SK-N-SH (cell line): Measurements from ENCODE around the gene RPL39L.

Source experiments
- ELF1 ChIP-seq: IDR thresholded peaks from 2 replicates; pipeline ENCODE4 v1.4.0; 2012
- EZH2phosphoT487 ChIP-seq: fragments of 200-600 bp; sonication (generic); IDR thresholded peaks from 2 replicates; pipeline ENCODE4 v1.6.1; 2017; ENCODE audit warnings: low read depth, mixed run types, mild to moderate bottlenecking, antibody characterized with exemption, moderate library complexity, borderline replicate concordance
- FOXM1 ChIP-seq: IDR thresholded peaks from 2 replicates; pipeline ENCODE4 v1.4.0; 2012; ENCODE audit warnings: low read depth, mild to moderate bottlenecking
- MEF2A ChIP-seq: IDR thresholded peaks from 2 replicates; pipeline ENCODE4 v1.4.0; 2012; ENCODE audit warnings: low read depth, borderline replicate concordance
- MXI1 ChIP-seq: IDR thresholded peaks from 2 replicates; pipeline ENCODE4 v1.6.1; 2012; ENCODE audit warnings: mild to moderate bottlenecking, low read depth, low read length, improper control_type of control experiment
- NRF1 ChIP-seq: IDR thresholded peaks from 2 replicates; pipeline ENCODE4 v1.6.1; 2012; ENCODE audit warnings: low read depth, mild to moderate bottlenecking, low read length
- POLR2AphosphoS5 ChIP-seq: IDR thresholded peaks from 2 replicates; pipeline ENCODE4 v1.6.1; 2012; ENCODE audit warnings: low read depth, low read length
- RCOR1 ChIP-seq: fragments of 150-350 bp; IDR thresholded peaks from 2 replicates; pipeline ENCODE4 v1.6.1; 2017; ENCODE audit warnings: antibody characterized with exemption, low read length
- TAF1 ChIP-seq: IDR thresholded peaks from 2 replicates; pipeline ENCODE4 v1.6.1; 2012; ENCODE audit warnings: low read depth, mild to moderate bottlenecking, low read length, moderate library complexity, borderline replicate concordance
- TCF12 ChIP-seq: IDR thresholded peaks from 2 replicates; pipeline ENCODE4 v1.4.0; 2012
- TF ChIP-seq, protein P1 (sequence below): fragments of 200-600 bp; sonication (generic); IDR thresholded peaks from 2 replicates; pipeline ENCODE4 v1.6.1; 2017; ENCODE audit warnings: antibody characterized with exemption, mild to moderate bottlenecking, moderate library complexity
- TF ChIP-seq, protein P2 (sequence below): IDR thresholded peaks from 2 replicates; pipeline ENCODE4 v1.4.0; 2012; ENCODE audit warnings: low read depth, borderline replicate concordance
- TF ChIP-seq, protein P3 (sequence below): IDR thresholded peaks from 2 replicates; pipeline ENCODE4 v1.6.1; 2012; ENCODE audit warnings: mild to moderate bottlenecking, low read depth, low read length, moderate library complexity

DNA sequence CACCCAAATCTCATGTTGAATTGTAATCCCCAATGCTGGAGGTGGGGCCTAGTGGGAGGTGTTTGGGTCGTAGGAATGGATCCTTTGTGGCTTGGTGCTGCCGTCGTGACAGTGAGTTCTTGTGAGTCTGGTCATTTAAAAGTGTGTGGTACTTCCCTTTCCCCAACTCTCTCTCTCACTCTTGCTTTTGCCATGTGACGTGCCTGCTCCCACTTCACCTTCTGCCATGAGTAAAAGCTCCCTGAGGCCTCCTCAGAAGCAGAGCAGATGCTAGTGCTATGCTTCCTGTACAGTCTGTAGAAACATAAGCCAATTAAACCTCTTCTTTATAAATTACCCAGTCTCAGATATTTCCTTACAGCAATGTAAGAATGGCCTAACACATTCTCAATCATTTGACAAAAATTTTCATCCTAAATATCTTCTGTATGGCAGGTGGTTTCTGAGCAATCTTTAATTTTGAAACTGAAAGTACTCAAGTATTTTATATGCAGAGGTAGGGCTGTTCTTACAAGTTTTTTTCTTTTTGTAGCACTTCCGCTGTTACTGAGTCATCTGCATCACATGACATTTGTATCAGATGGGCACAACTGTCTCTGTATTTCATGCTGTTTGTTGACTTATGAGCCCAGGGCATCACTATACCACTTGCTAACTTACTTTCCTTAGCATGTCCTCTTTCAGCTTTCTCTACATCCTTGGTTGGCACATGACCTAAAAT, 8.8 kb downstream of the RPL39L start:
- TF ChIP-seq NRF1 (no peak), MEF2A (no peak), FOXM1 (no peak), POLR2AphosphoS5 (no peak), RCOR1 (no peak), EZH2phosphoT487 (no peak), TAF1 (no peak), ELF1 (no peak), TCF12 (no peak), MXI1 (no peak)
- TF ChIP-seq, protein P1, sequence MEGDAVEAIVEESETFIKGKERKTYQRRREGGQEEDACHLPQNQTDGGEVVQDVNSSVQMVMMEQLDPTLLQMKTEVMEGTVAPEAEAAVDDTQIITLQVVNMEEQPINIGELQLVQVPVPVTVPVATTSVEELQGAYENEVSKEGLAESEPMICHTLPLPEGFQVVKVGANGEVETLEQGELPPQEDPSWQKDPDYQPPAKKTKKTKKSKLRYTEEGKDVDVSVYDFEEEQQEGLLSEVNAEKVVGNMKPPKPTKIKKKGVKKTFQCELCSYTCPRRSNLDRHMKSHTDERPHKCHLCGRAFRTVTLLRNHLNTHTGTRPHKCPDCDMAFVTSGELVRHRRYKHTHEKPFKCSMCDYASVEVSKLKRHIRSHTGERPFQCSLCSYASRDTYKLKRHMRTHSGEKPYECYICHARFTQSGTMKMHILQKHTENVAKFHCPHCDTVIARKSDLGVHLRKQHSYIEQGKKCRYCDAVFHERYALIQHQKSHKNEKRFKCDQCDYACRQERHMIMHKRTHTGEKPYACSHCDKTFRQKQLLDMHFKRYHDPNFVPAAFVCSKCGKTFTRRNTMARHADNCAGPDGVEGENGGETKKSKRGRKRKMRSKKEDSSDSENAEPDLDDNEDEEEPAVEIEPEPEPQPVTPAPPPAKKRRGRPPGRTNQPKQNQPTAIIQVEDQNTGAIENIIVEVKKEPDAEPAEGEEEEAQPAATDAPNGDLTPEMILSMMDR: no peak
- TF ChIP-seq, protein P2, sequence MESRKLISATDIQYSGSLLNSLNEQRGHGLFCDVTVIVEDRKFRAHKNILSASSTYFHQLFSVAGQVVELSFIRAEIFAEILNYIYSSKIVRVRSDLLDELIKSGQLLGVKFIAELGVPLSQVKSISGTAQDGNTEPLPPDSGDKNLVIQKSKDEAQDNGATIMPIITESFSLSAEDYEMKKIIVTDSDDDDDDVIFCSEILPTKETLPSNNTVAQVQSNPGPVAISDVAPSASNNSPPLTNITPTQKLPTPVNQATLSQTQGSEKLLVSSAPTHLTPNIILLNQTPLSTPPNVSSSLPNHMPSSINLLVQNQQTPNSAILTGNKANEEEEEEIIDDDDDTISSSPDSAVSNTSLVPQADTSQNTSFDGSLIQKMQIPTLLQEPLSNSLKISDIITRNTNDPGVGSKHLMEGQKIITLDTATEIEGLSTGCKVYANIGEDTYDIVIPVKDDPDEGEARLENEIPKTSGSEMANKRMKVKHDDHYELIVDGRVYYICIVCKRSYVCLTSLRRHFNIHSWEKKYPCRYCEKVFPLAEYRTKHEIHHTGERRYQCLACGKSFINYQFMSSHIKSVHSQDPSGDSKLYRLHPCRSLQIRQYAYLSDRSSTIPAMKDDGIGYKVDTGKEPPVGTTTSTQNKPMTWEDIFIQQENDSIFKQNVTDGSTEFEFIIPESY: no peak
- TF ChIP-seq, protein P3, sequence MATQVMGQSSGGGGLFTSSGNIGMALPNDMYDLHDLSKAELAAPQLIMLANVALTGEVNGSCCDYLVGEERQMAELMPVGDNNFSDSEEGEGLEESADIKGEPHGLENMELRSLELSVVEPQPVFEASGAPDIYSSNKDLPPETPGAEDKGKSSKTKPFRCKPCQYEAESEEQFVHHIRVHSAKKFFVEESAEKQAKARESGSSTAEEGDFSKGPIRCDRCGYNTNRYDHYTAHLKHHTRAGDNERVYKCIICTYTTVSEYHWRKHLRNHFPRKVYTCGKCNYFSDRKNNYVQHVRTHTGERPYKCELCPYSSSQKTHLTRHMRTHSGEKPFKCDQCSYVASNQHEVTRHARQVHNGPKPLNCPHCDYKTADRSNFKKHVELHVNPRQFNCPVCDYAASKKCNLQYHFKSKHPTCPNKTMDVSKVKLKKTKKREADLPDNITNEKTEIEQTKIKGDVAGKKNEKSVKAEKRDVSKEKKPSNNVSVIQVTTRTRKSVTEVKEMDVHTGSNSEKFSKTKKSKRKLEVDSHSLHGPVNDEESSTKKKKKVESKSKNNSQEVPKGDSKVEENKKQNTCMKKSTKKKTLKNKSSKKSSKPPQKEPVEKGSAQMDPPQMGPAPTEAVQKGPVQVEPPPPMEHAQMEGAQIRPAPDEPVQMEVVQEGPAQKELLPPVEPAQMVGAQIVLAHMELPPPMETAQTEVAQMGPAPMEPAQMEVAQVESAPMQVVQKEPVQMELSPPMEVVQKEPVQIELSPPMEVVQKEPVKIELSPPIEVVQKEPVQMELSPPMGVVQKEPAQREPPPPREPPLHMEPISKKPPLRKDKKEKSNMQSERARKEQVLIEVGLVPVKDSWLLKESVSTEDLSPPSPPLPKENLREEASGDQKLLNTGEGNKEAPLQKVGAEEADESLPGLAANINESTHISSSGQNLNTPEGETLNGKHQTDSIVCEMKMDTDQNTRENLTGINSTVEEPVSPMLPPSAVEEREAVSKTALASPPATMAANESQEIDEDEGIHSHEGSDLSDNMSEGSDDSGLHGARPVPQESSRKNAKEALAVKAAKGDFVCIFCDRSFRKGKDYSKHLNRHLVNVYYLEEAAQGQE: no peak
